DMS153 treated with DMSO at 0.1 percent for 48 hours (cell line): ENCODE data around the gene ARHGEF33.
A peak's percentile ranks its signal among the peaks of the same experiment; 100 is the strongest.

Experiments used
- DNase-seq: peaks from one replicate; lab custom pipeline; 2025; ENCODE audit not compliant: unreplicated experiment; lab: John Stamatoyannopoulos, UW

Gene ARHGEF33

GRCh38 chr2:38959466-38959865, 69.8 kb downstream of the ARHGEF33 start:
- DNase-seq, result no peak

DNA sequence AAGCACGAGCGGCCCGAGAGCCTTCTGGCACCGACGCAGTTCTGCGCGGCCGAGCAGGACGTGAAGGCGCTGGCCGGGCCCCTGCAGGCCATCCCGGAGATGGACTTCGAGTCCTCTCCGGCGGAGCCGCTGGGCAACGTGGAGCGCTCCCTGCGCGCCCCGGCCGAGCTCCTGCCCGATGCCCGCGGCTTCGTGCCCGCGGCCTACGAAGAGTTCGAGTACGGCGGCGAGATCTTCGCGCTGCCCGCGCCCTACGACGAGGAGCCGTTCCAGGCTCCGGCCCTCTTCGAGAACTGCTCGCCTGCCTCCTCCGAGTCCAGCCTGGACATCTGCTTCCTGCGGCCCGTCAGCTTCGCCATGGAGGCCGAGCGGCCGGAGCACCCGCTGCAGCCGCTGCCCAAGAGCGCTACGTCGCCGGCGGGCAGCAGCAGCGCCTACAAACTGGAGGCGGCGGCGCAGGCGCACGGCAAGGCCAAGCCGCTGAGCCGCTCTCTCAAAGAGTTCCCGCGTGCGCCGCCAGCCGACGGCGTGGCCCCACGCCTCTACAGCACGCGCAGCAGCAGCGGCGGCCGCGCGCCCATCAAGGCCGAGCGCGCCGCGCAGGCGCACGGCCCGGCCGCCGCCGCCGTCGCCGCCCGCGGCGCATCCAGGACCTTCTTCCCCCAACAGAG, 70.4 kb downstream of the ARHGEF33 start:
- peak; percentile 6 for DNase-seq

DNA sequence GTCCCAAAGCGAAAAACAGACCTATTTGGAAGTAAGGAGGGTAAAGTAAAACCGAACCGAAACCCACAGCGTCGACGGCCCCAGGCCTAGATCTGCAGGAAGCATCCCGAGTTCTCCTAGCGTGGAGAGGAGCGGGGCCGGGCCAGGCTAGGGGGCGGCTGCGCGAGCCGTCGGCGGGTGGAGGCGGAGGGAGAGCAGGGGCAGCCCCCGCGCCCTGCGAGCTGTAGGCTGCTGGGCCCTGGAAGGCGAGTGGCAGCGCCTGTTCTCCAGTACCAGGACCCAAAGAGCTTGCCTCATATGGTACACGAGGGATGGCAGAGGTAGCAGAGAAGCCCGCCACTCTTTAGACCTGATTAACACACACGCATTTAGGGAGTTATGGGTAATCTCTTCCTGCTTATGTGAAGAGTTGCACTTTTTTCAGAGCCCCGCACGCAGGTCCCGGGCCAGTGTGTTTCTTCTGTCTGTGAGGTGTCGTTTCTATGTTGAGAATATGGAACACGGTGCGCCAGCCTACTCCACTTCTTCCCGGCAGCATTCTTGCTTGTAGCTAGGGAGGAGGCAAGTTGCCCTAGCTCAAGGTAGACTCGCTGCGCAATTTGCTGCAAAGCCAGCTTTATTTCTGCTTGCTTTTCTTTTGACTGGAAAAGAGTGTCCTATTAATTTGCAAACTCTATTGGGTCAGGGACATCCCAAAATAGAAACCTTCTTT, 71.1 kb downstream of the ARHGEF33 start:
- no peak for DNase-seq

DNA sequence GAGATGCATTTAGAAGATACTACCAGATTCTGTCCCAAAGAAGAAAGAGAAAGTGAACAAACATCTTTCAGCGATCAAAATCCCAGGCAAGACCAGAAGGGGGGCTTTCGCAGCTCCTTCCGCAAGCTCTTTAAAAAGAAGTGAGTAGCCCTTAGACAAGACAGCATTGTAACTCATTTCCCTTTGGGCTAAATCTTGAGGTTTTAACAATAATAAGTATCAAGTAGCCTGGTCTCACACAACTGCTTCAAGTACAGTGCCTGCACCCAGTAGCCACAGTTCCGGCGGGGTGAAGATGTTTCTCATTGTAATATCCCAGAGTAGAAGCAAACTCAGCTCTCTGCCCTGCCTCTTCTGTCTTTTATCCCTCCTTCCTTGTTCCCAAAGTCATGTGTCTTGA, 76.3 kb downstream of the ARHGEF33 start:
- DNase-seq, result no peak

- DNase-seq, result no peak
These were observed 77.0 kb downstream of the ARHGEF33 start for GRCh38 chr2:38966678-38967077.

- DNase-seq, result no peak
These were observed 78.3 kb downstream of the ARHGEF33 start for GRCh38 chr2:38968021-38968420.

- DNase-seq, result no peak
These were observed 81.7 kb downstream of the ARHGEF33 start for GRCh38 chr2:38971377-38971776.

- DNase-seq, result no peak
These were observed 83.6 kb downstream of the ARHGEF33 start for GRCh38 chr2:38973266-38973665.

DNA sequence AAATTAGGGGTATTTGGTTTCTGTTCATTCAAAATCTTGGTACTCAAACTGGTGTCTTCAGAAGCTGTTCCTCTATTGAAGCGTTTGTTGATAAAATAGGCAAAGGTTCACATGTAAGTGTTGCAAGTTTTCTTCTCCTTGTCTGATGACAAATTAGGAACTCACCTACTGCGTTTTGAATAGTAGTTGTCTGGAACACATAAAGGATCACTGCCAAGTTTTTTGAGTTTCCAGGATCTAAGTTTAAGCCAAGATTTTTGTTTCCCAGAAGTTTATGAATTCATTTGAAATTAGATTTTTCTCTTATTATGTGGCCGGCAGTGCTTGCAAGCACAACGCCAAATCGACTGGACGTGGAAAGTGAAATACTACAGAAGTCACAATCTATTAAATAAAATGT, 85.4 kb downstream of the ARHGEF33 start:
- no peak for DNase-seq

GRCh38 chr2:38977047-38977446, 87.4 kb downstream of the ARHGEF33 start:
- no peak for DNase-seq

DNA sequence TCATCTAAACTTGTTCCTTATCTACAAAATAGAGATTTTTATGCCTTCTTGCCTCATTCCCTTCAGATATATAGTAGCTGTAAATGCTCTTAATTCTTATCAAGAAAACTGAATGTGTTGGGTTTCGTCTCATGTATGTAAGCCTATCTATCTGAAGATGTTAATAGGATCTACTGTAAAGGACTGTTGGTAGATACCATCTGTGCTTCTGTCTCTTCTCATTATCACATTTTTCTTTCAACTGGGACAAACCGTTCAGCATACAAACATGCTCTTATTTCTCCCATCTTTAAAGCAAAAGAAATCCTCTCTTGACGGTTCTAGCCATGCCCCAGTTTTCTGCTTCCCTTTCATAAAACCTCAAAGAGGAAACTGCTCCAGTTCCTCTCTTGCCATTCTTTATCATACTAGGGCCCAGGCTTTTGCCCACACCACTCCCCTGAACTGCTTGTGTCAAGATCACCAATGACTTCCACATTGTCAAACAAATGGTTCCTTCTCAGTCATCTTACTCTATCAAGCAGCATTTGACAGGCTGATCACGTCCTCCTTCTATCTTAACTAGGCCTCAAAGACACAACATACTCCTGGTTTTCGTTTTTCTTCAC, 88.7 kb downstream of the ARHGEF33 start:
- no peak for DNase-seq

DNA sequence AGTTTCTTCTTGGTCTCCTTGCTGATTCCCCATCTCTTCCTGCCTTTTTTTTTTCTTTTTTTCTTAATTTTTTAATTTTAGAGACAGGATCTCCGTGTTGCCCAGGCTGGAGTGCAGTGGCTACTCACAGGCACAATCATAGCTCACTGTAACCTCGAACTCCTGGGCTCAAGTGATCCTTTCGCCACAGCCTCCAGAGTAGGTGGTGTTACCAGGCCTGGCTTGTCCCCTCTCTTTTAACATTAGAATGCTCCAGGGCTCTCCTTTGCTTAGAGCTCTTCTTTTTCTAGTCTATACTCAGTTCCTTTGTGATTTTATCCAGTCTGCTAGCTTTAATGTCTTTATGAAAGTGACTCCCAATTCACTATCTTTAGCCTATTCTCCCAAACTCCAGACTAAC, 89.2 kb downstream of the ARHGEF33 start:
- no peak for DNase-seq

DNA sequence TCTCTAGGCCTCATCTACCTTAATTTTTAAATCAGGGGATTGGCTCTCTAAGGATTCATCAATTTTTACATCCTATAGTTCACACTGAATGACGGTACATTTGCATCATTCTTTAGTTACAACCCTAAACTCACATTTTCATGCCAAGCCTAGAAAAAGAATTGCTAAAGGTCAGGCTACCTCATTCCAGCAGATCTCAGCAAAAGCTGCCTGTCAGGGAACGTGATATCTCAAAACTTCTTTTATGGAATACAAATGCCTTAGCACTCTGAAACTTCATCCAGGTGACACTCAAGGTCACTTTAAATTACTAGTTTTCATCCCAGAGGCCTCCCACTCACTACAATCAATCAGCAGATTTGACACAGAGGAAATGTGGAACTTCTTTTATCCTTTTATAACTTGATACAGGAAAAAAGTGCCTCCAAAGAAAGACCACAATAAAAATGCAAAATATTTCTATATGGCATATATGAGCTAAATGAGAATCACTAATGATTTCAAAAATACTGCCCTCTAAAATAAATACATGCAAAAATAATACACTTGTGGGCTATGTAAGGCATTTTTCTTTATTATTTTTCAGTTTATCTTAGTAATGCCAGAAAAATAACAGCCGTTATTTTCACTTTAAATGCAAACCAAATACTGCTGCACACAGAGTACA, 91.5 kb downstream of the ARHGEF33 start:
- DNase-seq, result no peak

DNA sequence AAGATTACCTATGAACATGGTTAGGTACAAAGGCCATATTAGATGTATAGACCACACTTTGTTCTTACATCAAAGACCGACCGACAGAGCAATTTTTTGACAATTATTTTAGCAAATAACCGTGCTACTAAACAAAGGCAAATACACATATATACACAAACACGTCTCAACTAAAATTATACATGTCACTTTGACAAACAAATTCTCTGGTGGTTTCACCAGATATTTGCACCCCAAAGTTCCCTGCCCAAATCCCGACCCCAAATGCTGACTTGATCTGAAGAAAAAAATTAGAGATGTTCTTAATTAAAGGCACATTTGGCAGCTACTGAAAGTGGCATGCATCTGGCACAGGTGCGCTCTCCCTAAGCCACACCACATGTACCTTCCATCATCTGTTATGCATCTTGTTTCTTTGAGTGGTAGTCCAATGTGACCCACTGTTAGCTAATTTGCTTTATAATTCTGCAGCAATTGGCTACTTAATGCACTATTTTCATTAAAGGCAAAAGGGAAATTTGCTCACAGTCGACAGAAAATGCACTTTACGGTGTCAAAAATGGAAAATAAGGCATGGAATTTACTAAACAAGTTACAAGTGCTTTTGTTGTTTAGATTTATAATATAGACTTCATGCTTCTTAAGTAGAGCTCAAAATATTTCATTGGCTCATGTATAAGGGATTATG, 92.1 kb downstream of the ARHGEF33 start:
- DNase-seq, result no peak

GRCh38 chr2:38982498-38982897, 92.8 kb downstream of the ARHGEF33 start:
- DNase-seq, result no peak

- no peak for DNase-seq
These were observed 99.0 kb downstream of the ARHGEF33 start for GRCh38 chr2:38988716-38989115.

- no peak for DNase-seq
These were observed 102.2 kb downstream of the ARHGEF33 start for GRCh38 chr2:38991899-38992298.

- DNase-seq, result no peak
These were observed 108.1 kb downstream of the ARHGEF33 start for GRCh38 chr2:38997781-38998180.

GRCh38 chr2:39000552-39000951, 110.9 kb downstream of the ARHGEF33 start:
- no peak for DNase-seq

DNA sequence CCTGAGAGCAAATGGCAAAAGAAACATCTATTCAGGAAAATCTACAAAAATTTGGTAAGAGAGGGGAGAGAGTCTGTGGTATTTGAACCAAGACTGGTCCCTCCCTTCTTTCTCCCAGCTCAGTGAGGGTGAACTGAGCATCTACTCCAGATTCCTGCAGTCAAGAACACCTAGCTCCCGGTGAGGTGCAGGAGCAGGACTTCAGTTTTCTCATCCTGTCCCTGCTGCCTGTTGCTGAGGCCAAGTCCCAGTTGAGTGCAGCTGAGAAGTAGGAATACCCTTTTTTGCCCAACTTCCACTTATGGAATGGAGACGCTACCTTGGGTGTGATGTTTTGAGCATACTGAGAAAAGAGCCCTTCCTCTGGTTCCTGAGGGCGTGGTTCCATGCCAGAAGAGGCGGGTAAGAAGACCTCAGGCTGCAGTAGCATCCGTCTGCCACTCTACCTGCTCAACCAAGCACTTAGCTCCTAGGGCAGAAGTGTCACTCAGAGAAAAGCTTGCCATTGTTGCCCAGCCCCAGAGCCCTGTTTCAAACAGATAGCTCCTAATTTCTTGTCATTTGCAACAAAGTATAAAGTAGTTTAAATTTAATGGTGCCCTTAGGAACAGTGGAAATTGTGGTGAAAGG, 118.3 kb downstream of the ARHGEF33 start:
- no peak for DNase-seq

DNA sequence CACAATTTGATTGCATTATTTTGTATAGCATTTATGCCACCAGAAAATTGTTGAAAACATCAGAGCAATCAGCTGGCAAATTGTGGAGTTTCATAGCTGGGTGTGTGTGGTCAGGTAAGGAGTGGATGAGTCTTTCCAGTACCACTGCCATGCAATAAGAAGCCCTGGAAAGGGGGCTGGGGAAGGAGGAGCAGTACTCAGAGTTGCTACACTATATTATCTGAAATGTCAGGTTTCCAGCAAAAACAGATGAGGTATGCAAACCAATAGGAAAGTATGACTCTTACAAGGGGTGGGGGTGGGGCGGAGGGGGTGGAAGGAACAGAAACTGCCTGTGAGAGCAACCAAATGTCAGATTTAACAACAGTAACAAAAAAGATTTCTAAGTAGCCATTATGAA, 119.0 kb downstream of the ARHGEF33 start:
- no peak for DNase-seq
